ENCODE results near the gene BTN3A1. TPM values are rescaled to one million over a fixed set of nuclear protein-coding genes. Genes with fewer than 3 reads are reported as not detected.

The BTN3A1 gene
- total and polyA plus RNA-seq, 2 of the 8 experiments (the other 6 are each of a cell fraction or from before 2014, with no cell fraction given), result 4.7 to 5.6 TPM

GRCh38 chr6:26358511-26358981 is 43.5 kb upstream of the BTN3A1 start:
- Histone ChIP-seq H2BK5ac (ENCODE audit: low read depth, low read length) (no peak overlapping the region), H3K27me3 (replicated peaks in 1 of 4; ENCODE audit: control insufficient read depth in 3 of 4, extremely low read depth in 1 of 4, insufficient read depth in 3 of 4, low read length in 3 of 4) (no peaks in the 10 kb centered on the region), H2BK20ac (ENCODE audit: low read length) (no peak overlapping the region), H3K9me3 (ENCODE audit: insufficient read depth in 2 of 2, low read depth in 1 of 2, low read length in 1 of 2) (no peaks in the 10 kb centered on the region), H3K36me3 (ENCODE audit: control insufficient read depth in 2 of 4, insufficient read depth in 4 of 4, low read length in 3 of 4) (no peaks in the 10 kb centered on the region), H3K18ac (ENCODE audit: extremely low read depth, low read length) (no peak overlapping the region), H3K4me3 (ENCODE audit: extremely low read depth in 1 of 4, insufficient read depth in 2 of 4, low read depth in 3 of 4, low read length in 4 of 4) (no peak overlapping the region), H3K14ac (ENCODE audit: insufficient read length) (no peak overlapping the region), H4K20me1 (replicated peaks in 1 of 2; ENCODE audit: control insufficient read depth in 1 of 2, insufficient read depth in 2 of 2, low read length in 2 of 2) (no peaks in the 10 kb centered on the region), H4K91ac (replicated peaks; ENCODE audit: insufficient read length, low read length) (no peak overlapping the region), H2BK120ac (replicated peaks; ENCODE audit: low read depth, low read length) (no peak overlapping the region), H2AK5ac (ENCODE audit: low read depth, low read length) (no peak overlapping the region), H3K9ac (replicated peaks in 1 of 4; ENCODE audit: extremely low read depth in 1 of 4, low read depth in 3 of 4, low read length in 3 of 4) (no peak overlapping the region), H3K79me2 (ENCODE audit: control insufficient read depth in 1 of 2, insufficient read depth in 2 of 2, low read length in 2 of 2) (no peaks in the 10 kb centered on the region), H3K4ac (replicated peaks; ENCODE audit: insufficient read length, low read depth, low read length) (no peak overlapping the region), H4K5ac (ENCODE audit: insufficient read length, low read depth, low read length) (no peak overlapping the region), H3K27ac (ENCODE audit: low read depth, low read length) (no peak overlapping the region), H2AFZ (ENCODE audit: low read length) (no peak overlapping the region), H3K23me2 (ENCODE audit: low read depth, low read length) (no peaks in the 10 kb centered on the region), H3K4me1 (replicated peaks in 1 of 4; ENCODE audit: control insufficient read depth in 3 of 4, insufficient read depth in 4 of 4, low read length in 3 of 4) (no peaks in the 10 kb centered on the region; a peak in 2 of 7 replicates), H3K79me1 (ENCODE audit: low read depth, low read length) (no peaks in the 10 kb centered on the region), H2BK15ac (ENCODE audit: low read length) (no peak overlapping the region), H3K23ac (ENCODE audit: insufficient read length) (no peak overlapping the region), H3K56ac (replicated peaks; ENCODE audit: insufficient read length, low read depth, low read length) (no peak overlapping the region), H3K4me2 (ENCODE audit: insufficient read depth in 1 of 2, low read depth in 2 of 2, low read length in 2 of 2) (no peak overlapping the region), H4K8ac (ENCODE audit: extremely low read depth, insufficient read depth, low read length) (no peak overlapping the region), H2BK12ac (ENCODE audit: low read depth, low read length) (no peak overlapping the region)
- DNase-seq (ENCODE audit: low read depth in 1 of 2, low spot score in 2 of 2), result no peak
- no peak for FAIRE-seq
- POLR2A ChIA-PET (ENCODE audit: partially characterized antibody), result interaction anchor here (0.6 to 1.2 kb wide), 2 partner anchors 13 to 115 kb away, joined by 3 read pairs; no protein-coding TSS in a partner anchor
- WGBS, 2 experiments (ENCODE audit: extremely low coverage in 1 of 2, insufficient coverage in 1 of 2, insufficient read length in 1 of 2, insufficient replicate concordance in 2 of 2, low coverage in 1 of 2, low lambda C conversion rate in 2 of 2, missing lambda C conversion rate in 1 of 2), result 81% methylated on average over 7 of the region's 7 CpGs; no CpG with 5 or more reads in 1 of the 2 experiments
- CTCF ChIA-PET (ENCODE audit: partially characterized antibody), result interaction anchor here (1.4 to 1.5 kb wide), 2 partner anchors 10 to 17 kb away, joined by 4 to 6 read pairs; no protein-coding TSS in a partner anchor
- TF ChIP-seq TEAD4 (IDR thresholded peaks at IDR 0.05; ENCODE audit: low read depth, low read length) (no peak), BCL11A (IDR thresholded peaks at IDR 0.05; ENCODE audit: low read depth in 2 of 2, low read length in 2 of 2) (no peak), CTCF (IDR thresholded peaks at IDR 0.05; ENCODE audit: control extremely low read depth in 1 of 3, insufficient read depth in 1 of 3, low read depth in 1 of 3, low read length in 3 of 3) (no peak), POLR2AphosphoS5 (IDR thresholded peaks at IDR 0.05; ENCODE audit: low read depth, low read length) (no peak), MAFK (IDR thresholded peaks at IDR 0.05; ENCODE audit: low read depth, low read length) (no peak)

All from H1 (cell line).